ENCODE measurements around the gene MYO15B.

The MYO15B gene

DNA sequence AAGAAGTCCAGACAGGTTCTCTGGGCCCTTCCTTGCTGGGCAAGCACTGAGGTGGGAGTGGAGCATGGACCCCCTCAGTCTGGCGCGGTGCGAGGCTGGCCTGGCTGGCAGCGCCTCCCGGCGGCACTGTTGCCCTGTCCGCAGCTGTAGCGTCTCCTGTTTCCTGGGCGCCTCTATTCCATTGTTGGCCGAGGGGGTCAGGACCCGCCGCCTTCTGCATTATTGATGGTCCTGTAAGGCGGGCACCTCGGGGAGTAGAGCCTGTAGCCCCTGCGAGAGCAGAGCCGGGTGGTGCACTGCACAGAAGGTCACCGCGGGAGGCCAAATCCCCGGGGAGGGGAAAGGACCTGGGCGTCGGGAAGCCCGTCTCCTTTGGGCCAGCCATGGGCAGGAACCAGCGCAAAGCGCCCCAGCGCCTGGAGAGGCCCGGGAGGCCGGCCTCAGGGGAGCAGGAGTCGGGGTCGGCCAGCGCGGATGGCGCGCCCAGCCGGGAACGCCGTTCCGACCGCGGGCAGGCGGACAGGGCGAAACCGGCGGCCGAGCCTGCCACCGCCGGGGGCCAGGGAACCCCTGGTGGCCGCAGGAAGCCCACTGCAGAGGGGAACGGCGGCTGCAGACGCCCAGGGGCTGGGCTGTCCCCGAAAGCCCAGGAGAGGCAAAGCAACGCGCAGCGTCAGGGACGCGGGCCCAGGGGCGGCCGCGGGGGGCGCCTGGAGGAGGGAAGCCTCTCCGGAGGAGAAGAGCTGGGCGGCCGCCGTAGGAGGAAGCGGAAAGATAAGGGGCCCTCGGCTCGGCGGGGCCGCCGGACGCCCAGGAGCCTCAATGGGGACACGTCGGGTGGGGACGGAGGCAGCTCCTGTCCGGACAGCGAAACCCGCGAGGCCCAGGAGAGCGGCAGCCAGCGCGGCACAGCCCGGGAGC lies at the start of gene MYO15B:
Gene MYO15B (plus strand): TSS at position 126 of the 921 bp plus-strand sequence. CDS start 258 bp downstream, at position 384.
- no peak for DNase-seq (ENCODE audit: low spot score)

GRCh38 chr17:75539967-75540729 lies 47.5 kb upstream of the MYO15B start:
- DNase-seq (ENCODE audit: low spot score): no peak

- DNase-seq (ENCODE audit: low spot score): no peak
Measured at GRCh38 chr17:75540923-75541503, 46.6 kb upstream of the MYO15B start.

GRCh38 chr17:75542229-75542628 lies 45.4 kb upstream of the MYO15B start:
- DNase-seq (ENCODE audit: low spot score): no peak

- DNase-seq (ENCODE audit: low spot score): no peak
Measured at GRCh38 chr17:75542728-75543336, 44.8 kb upstream of the MYO15B start.

DNA sequence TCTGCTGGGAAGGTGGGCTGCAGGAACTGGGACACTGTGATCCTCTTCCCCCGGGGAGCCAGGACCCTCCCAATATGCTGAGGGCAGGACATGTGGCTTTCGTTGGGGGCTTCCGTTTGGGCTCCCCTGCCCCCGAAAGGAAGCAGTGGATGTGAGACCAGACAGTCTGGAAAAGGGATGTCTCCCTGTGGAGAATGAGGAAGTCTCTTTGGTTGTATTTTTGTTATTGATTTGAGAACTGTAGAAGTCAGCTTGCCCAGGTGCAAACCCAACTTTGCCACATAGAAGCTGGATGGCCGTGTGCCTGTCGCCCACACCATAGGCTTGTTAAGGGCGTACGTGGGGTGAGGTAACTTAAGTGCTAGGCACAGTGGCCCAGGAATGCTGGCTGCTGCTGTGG lies 43.4 kb upstream of the MYO15B start:
- no peak for DNase-seq (ENCODE audit: low spot score)

- DNase-seq (ENCODE audit: low spot score): no peak
Measured at GRCh38 chr17:75546181-75546580, 41.4 kb upstream of the MYO15B start.

GRCh38 chr17:75547091-75547490 lies 40.5 kb upstream of the MYO15B start:
- DNase-seq (ENCODE audit: low spot score): no peak

- DNase-seq (ENCODE audit: low spot score): no peak
Measured at GRCh38 chr17:75548813-75549212, 38.8 kb upstream of the MYO15B start.

DNA sequence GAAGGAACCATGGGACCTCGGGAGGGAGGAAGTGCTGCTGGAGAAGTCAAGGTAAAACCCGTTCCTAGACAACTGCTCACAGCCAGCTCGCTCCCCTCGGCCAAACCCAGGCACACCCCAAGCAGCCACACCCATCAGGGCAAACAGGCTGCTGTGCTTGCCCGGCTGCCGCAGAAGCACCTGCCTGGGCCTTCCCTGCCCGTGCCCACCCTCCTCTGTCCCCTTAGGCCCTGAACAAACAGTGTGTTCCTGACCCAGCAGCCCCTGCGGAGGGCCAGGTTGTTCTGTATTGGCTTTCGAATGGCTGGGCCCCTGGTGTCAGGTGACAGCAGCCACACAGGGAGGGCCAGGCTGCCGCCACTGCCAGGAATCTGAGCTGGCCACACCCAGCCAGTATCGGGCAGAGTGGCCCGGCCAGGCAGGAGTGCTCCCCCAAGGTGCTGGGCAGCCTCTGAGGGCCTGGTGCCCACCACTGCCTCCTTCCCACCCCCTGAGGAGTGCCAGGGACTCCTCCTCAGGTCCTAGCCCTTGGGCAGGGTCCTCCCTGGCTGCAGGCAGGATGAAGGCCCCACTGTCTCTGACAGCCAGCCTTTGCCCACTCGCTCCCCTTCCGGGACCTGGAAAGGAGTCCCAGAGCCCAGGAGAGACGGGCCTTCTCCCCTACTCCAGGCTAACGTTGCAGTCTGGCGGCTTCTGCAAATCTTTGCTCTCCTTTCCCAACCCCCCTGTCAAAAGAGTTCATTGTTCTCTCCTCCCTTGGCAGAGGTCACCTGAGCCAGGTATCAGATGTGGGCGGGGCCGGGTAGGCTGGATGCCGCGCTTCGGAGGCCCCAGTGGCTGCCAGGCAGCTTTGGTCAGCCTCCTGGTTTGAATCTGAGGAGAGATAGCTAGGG lies 38.1 kb upstream of the MYO15B start:
- DNase-seq (ENCODE audit: low spot score): peak; percentile 95

DNA sequence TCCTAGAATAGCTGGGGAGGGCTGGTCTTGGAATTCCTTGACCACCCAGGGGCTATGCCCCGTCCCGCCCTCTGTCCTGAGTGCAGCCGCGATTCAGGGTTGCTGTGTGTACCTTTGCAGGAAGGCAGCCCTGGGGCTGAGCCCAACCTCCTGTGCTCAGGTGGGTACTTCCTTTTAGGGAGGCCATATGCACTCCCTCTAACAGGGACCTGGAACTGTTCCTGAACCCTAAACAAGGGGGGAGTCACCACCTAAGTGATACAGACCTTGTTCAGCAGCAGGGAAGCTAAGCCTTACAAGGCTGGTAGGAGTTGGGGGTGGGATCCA lies 37.5 kb upstream of the MYO15B start:
- DNase-seq (ENCODE audit: low spot score): no peak

- no peak for DNase-seq (ENCODE audit: low spot score)
Measured at GRCh38 chr17:75551266-75551665, 36.3 kb upstream of the MYO15B start.

DNA sequence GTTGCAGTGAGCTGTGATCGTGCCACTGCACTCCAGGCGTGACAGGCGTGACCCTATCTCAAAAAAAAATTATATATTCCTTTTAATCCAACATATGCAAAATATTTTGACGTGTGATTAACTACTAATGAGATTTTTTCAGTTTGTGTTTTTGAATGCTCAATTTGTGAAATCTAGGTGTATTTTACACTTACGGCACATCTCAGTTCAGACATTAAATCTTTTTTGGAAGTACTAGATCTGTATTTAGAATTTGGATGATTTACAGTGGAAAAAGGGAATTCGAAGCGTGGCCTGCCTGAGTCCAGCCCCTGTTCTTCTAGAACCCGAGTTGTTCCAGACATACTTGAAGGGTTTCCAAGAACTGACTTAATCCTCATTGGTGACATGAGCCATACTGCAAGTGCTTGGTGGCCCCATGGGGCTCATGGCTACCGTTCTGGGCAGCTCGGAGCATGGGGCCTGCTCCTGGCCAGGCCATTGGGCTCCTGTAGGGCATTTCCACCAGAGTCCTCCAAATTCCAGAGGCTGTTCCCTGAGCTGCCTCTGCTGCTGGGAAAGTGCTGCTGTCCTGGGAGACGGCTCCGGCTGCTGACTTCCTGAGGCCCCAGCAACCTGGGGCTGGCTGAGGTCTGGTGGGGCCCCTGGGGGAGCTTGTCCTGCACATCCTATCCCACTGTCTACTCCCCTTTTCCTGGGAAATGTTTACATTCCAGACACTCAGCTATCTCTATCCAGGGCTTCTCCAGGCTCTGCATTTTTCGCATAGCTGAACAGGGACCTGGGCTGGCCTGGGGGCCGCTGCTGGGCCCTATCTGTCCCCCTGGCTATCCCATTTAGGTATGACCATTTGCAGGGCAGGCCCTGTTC lies 34.9 kb upstream of the MYO15B start:
- DNase-seq (ENCODE audit: low spot score): peak; percentile 61

DNA sequence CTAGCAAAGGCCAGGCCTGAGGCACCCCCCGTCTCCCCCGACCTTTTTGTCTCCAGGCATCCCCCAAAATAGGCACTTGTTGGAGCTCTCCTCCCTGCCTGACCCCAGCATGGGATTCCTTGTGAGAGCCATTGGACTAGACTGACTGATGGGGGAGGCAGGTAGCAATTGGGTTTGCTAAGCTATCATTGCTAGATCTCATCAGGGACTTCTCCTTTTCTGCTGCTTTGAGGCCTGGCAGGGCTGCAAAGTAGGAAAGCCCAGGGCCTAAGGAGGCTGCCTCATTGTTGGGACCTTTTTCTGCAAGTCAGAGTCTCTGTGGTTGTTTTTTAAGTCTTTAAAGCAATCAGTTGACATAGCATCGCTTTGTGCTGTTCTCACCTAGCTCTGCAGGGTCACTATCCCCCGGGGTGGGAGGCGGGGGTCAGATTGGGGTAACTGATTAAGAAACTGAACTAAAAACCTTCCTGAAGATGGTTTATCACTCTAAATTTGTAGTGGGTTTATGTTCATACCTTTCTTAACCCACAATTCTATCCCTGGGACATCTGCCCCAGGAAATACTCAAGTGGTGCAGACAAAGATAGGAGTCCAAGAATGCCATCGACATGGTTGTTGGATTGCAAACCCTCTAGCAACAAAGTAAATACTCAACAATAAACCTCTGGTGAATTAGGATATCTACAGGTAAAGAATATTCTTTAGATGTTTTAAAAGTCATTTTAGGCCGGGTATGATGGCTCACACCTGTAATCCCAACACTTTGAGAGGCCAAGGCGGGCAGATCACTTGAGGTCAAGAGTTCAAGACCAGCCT lies 34.1 kb upstream of the MYO15B start:
- no peak for DNase-seq (ENCODE audit: low spot score)

- DNase-seq (ENCODE audit: low spot score): no peak
Measured at GRCh38 chr17:75555679-75556153, 31.9 kb upstream of the MYO15B start.

GRCh38 chr17:75557075-75557851 lies 30.3 kb upstream of the MYO15B start:
- DNase-seq (ENCODE audit: low spot score): peak; percentile 99

- DNase-seq (ENCODE audit: low spot score): no peak
Measured at GRCh38 chr17:75557852-75558665, 29.5 kb upstream of the MYO15B start.

Measured in HuH-7 (cell line).